HL-60 (cell line): ENCODE results near the gene PDZD8.

Experiments
- DNase-seq, 2 experiments: peaks; one replicate each; pipeline ENCODE4 v3.0.0-alpha.2; 2010 to 2020; ENCODE audit warnings: low read depth in 1 of 2, low spot score in 1 of 2
- H3K27ac ChIP-seq: fragments of 250-450 bp; sonication (Bioruptor Pico); replicated peaks from 2 replicates; pipeline ENCODE4 v1.5.1; 2020; ENCODE audit warnings: mild to moderate bottlenecking, moderate library complexity
- H3K27me3 ChIP-seq: fragments of 250-450 bp; sonication (Bioruptor Pico); 2 replicates; pipeline ENCODE4 v1.5.1; 2021; ENCODE audit warnings: mild to moderate bottlenecking, moderate library complexity; ENCODE audit not compliant: insufficient read depth, poor library complexity, severe bottlenecking
- H3K4me3 ChIP-seq: replicated peaks from 2 replicates; pipeline ENCODE4 v1.5.1; 2011; ENCODE audit warnings: mild to moderate bottlenecking, control low read depth, low read length; ENCODE audit not compliant: insufficient read depth
- CTCF ChIP-seq: IDR thresholded peaks from one replicate; pipeline ENCODE4 v1.5.1; 2011; ENCODE audit warnings: low read length, control low read depth, inconsistent platforms; ENCODE audit not compliant: insufficient read depth
- GABPA ChIP-seq: IDR thresholded peaks from 2 replicates; pipeline ENCODE4 v1.6.1; 2012; ENCODE audit warnings: low read depth
- POLR2AphosphoS5 ChIP-seq: IDR thresholded peaks from 2 replicates; pipeline ENCODE4 v1.6.1; 2012; ENCODE audit warnings: low read depth
- REST ChIP-seq: IDR thresholded peaks from 2 replicates; pipeline ENCODE4 v1.6.1; 2012; ENCODE audit warnings: low read depth; ENCODE audit not compliant: insufficient replicate concordance
- SPI1 ChIP-seq: IDR thresholded peaks from 2 replicates; pipeline ENCODE4 v1.6.1; 2012; ENCODE audit warnings: low read depth, mild to moderate bottlenecking, borderline replicate concordance

Gene PDZD8

GRCh38 chr10:117370205-117370604, 5.0 kb downstream of the PDZD8 start:
- Histone ChIP-seq H3K27ac (no peak overlapping the region), H3K27me3 (no peaks in the 10 kb centered on the region), H3K4me3 (peak overlapping the region; percentile 94)
- DNase-seq = no peak
- TF ChIP-seq POLR2AphosphoS5 (no peak), SPI1 (no peak), REST (no peak), GABPA (no peak), CTCF (no peak)

GRCh38 chr10:117367718-117368117, 7.5 kb downstream of the PDZD8 start:
- no peak for DNase-seq
- no peak overlapping the region for H3K27ac ChIP-seq
- TF ChIP-seq POLR2AphosphoS5 (no peak), GABPA (no peak), SPI1 (no peak), REST (no peak), CTCF (no peak)
- H3K27me3 ChIP-seq = no peaks in the 10 kb centered on the region
- H3K4me3 ChIP-seq = no peak overlapping the region

GRCh38 chr10:117366741-117367140, 8.5 kb downstream of the PDZD8 start:
- H3K4me3 ChIP-seq = no peak overlapping the region
- TF ChIP-seq SPI1 = no peak
- no peak for TF ChIP-seq GABPA
- TF ChIP-seq REST = no peak
- TF ChIP-seq POLR2AphosphoS5 = no peak
- no peak for TF ChIP-seq CTCF
- no peaks in the 10 kb centered on the region for H3K27me3 ChIP-seq
- no peak overlapping the region for H3K27ac ChIP-seq
- no peak for DNase-seq
